Endothelial cell of umbilical vein (primary cell): ENCODE data around the gene RNF151. TPM values are rescaled to one million over a fixed set of nuclear protein-coding genes. Genes with fewer than 3 reads are reported as not detected.
A peak's percentile ranks its signal among the peaks of the same experiment; 100 is the strongest.

ENCODE experiments used
- BruUV-seq: library from RNA; stranded (reverse); fragments of 400-500 nt; replicated peaks from 2 replicates; lab custom pipeline; 2021; lab: Mats Ljungman, UMichigan
- CTCF ChIA-PET: fragments of 300-600, 350-600 bp; sonication (Branson Sonifier 250); formaldehyde crosslinking; loops from one replicate; lab custom pipeline; 2021; ENCODE audit warnings: antibody characterized with exemption, inconsistent platforms; lab: Charles Lee
- POLR2A ChIA-PET: fragments of 300-600, 350-600 bp; sonication (Branson Sonifier 250); formaldehyde crosslinking; loops from one replicate; lab custom pipeline; 2021; ENCODE audit warnings: antibody characterized with exemption, inconsistent platforms; lab: Charles Lee
- DNase-seq: peaks from one replicate; pipeline ENCODE4 v3.0.0-alpha.2; 2011; ENCODE audit warnings: low read depth, low spot score
- FAIRE-seq: peaks from 2 replicates; lab custom pipeline; 2011; peaks lifted over from hg19 to GRCh38; lab: Jason Lieb, UNC
- H2AFZ ChIP-seq: 2 replicates; pipeline ENCODE4 v1.6.0; 2012; ENCODE audit warnings: low read depth, low read length, control low read depth, inconsistent platforms
- H3K27ac ChIP-seq: 2 replicates; pipeline ENCODE4 v1.5.1; 2011; ENCODE audit warnings: low read depth, mild to moderate bottlenecking, control low read depth, low read length, moderate library complexity; ENCODE audit not compliant: insufficient read depth
- H3K27me3 ChIP-seq, 2 experiments: 2 replicates each; pipeline versions ENCODE4 v1.6.0 to v1.6.1; 2011; ENCODE audit warnings: low read length in 2 of 2, mixed read lengths in 1 of 2; ENCODE audit not compliant: control insufficient read depth in 2 of 2, insufficient read depth in 2 of 2
- H3K36me3 ChIP-seq, 2 experiments: 2 replicates in 1 of 2; 3 replicates in 1 of 2; pipeline ENCODE4 v1.5.1; 2011; ENCODE audit warnings: low read length in 2 of 2, mild to moderate bottlenecking in 1 of 2, moderate library complexity in 1 of 2; ENCODE audit not compliant: control insufficient read depth in 2 of 2, insufficient read depth in 2 of 2; ENCODE audit errors: extremely low read depth in 1 of 2
- H3K4me1 ChIP-seq: 3 replicates; pipeline ENCODE4 v1.5.1; 2011; ENCODE audit warnings: mild to moderate bottlenecking, low read length; ENCODE audit not compliant: control insufficient read depth, insufficient read depth; ENCODE audit errors: extremely low read depth
- H3K4me2 ChIP-seq: 2 replicates; pipeline ENCODE4 v1.6.1; 2011; ENCODE audit warnings: low read length, control low read depth, mixed read lengths; ENCODE audit not compliant: insufficient read depth
- H3K4me3 ChIP-seq, 3 experiments: fragments of 200-600 bp in 1 of 3; sonication (generic), shearing (Covaris generic) in 1 of 3; replicated peaks in 1 of 3; 2 replicates each; pipeline ENCODE4 v1.5.1; 2011 to 2016; ENCODE audit warnings: control low read depth in 3 of 3, low read length in 3 of 3, mild to moderate bottlenecking in 2 of 3, inconsistent platforms in 1 of 3, low read depth in 1 of 3, moderate library complexity in 1 of 3; ENCODE audit not compliant: insufficient read depth in 1 of 3
- H3K79me2 ChIP-seq: 2 replicates; pipeline ENCODE4 v1.6.0; 2012; ENCODE audit warnings: low read length, inconsistent platforms; ENCODE audit not compliant: control insufficient read depth, insufficient read depth
- H3K9ac ChIP-seq: replicated peaks from 2 replicates; pipeline ENCODE3; 2011; ENCODE audit warnings: low read length, control low read depth; ENCODE audit not compliant: insufficient read depth; ENCODE audit errors: extremely low read depth
- H3K9me1 ChIP-seq: replicated peaks from 3 replicates; pipeline ENCODE4 v1.6.0; 2011; ENCODE audit warnings: mild to moderate bottlenecking, low read length; ENCODE audit not compliant: control insufficient read depth, insufficient read depth; ENCODE audit errors: extremely low read depth
- H3K9me3 ChIP-seq: replicated peaks from 2 replicates; pipeline ENCODE4 v1.5.1; 2012; ENCODE audit warnings: low read length, inconsistent platforms; ENCODE audit not compliant: control insufficient read depth, insufficient read depth
- H4K20me1 ChIP-seq: replicated peaks from 2 replicates; pipeline ENCODE3; 2011; ENCODE audit warnings: mild to moderate bottlenecking, low read length; ENCODE audit not compliant: control insufficient read depth, insufficient read depth; ENCODE audit errors: extremely low read depth
- EZH2 ChIP-seq: IDR thresholded peaks from 2 replicates; pipeline ENCODE4 v1.6.1; 2012; ENCODE audit warnings: borderline replicate concordance, low read depth, mild to moderate bottlenecking, moderate library complexity, low read length, inconsistent platforms; ENCODE audit not compliant: severe bottlenecking
- FOS ChIP-seq: IDR thresholded peaks from 2 replicates; pipeline ENCODE4 v1.6.1; 2011; ENCODE audit warnings: mild to moderate bottlenecking, low read length, moderate library complexity, borderline replicate concordance; ENCODE audit not compliant: insufficient read depth
- GATA2 ChIP-seq: IDR thresholded peaks from 2 replicates; pipeline ENCODE4 v1.7.0; 2011; ENCODE audit warnings: low read depth, mild to moderate bottlenecking, moderate library complexity, mixed read lengths, low read length; ENCODE audit not compliant: insufficient read length, insufficient read depth
- JUN ChIP-seq: IDR thresholded peaks from 2 replicates; pipeline ENCODE4 v1.6.1; 2011; ENCODE audit warnings: borderline replicate concordance, low read depth; ENCODE audit not compliant: insufficient read length, insufficient read depth
- MYC ChIP-seq: IDR thresholded peaks from one replicate; pipeline ENCODE4 v1.6.1; 2011; ENCODE audit warnings: mild to moderate bottlenecking, low read depth, low read length
- POLR2A ChIP-seq: IDR thresholded peaks from 2 replicates; pipeline ENCODE4 v1.6.1; 2012; ENCODE audit warnings: low read depth, mild to moderate bottlenecking, control low read depth, low read length
- POLR2AphosphoS5 ChIP-seq: IDR thresholded peaks from 2 replicates; pipeline ENCODE4 v1.6.1; 2012; ENCODE audit warnings: low read depth, mild to moderate bottlenecking, control low read depth, low read length, moderate library complexity; ENCODE audit not compliant: insufficient read depth
- dilution Hi-C: fragments of 300-500 bp; cut with MboI; formaldehyde crosslinking; loops from one replicate; pipeline ENCODE4 v1.15.0; 2019; ENCODE audit warnings: low sequenced_read_pairs; ENCODE audit not compliant: extremely low pct_ligation_motif_present
- intact Hi-C: fragments of 100-400 bp; cut with micrococcal nuclease; formaldehyde crosslinking; loops from one replicate; pipeline ENCODE4 v1.10.0; 2022
- polyA plus RNA-seq, 4 experiments: library from polyadenylated mRNA; depleted of rRNA in 3 of 4; stranded (reverse) in 3 of 4; unstranded in 1 of 4; fragments of >200 nt; gene quantifications; 2 replicates each; pipeline versions ENCODE4 v1.2.1 to v1.2.3, GENCODE V29; 2011 to 2012; ENCODE audit warnings: missing spikeins in 1 of 4
- total RNA-seq: library from RNA; stranded (reverse); gene quantifications from 2 replicates; pipeline ENCODE4 v1.2.3, GENCODE V29; 2021
- TF ChIP-seq, protein P1 (sequence below), 2 donors: IDR thresholded peaks; 1 replicate in 1 of 2; 2 replicates in 1 of 2; pipeline ENCODE4 v1.5.1; 2011; ENCODE audit warnings: low read length in 2 of 2, mild to moderate bottlenecking in 2 of 2, moderate library complexity in 2 of 2, control low read depth in 1 of 2, inconsistent platforms in 1 of 2, low read depth in 1 of 2; ENCODE audit not compliant: insufficient read depth in 1 of 2; ENCODE audit errors: extremely low read depth in 1 of 2
- TF ChIP-seq, protein P2 (sequence below): IDR thresholded peaks from 2 replicates; pipeline ENCODE4 v1.6.1; 2011; ENCODE audit not compliant: insufficient read depth, insufficient read length

RNF151 gene
- total and polyA plus RNA-seq, 2 donors (not counting 3 experiments of a cell fraction or from before 2014, with no cell fraction given), result not detected

DNA sequence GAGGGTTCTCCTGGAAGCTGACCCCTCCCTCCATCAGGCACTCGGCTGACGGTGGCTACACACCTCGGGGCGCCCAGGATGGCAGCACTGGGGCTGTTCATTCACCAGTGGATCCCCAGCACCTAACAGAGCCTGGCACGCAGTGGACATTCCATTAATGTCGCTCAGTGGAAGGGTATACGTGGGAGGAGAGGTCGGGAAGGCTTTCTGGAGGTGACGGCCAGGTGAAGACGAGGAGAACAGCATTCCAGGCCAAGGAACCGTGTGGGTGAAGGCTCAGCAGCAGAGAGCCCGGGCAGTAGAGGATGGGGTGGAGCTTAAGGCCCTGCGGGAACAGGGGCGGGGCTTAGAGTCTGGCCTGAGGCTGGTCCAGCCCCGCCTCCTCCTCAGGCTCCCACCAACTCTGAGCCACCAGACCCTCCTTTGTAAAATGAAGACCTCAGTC lies 45.9 kb upstream of the RNF151 start:
- Histone ChIP-seq H3K4me2 (no peak overlapping the region), H3K9me1 (no peaks in the 10 kb centered on the region), H3K79me2 (no peaks in the 10 kb centered on the region), H3K27me3 (peaks cover 44 to 51% of the 10 kb centered on the region in 2 experiments), H3K4me3 (no peak overlapping the region), H3K27ac (no peak overlapping the region), H3K36me3 (no peaks in the 10 kb centered on the region), H3K4me1 (no peaks in the 10 kb centered on the region), H3K9ac (no peak overlapping the region), H4K20me1 (no peaks in the 10 kb centered on the region), H2AFZ (no peak overlapping the region), H3K9me3 (no peaks in the 10 kb centered on the region)
- CTCF ChIA-PET, result no interaction called here
- dilution Hi-C loops (no loop called here), intact Hi-C loops (no loop called here)
- DNase-seq, result peak; percentile 29
- TF ChIP-seq, protein P1, sequence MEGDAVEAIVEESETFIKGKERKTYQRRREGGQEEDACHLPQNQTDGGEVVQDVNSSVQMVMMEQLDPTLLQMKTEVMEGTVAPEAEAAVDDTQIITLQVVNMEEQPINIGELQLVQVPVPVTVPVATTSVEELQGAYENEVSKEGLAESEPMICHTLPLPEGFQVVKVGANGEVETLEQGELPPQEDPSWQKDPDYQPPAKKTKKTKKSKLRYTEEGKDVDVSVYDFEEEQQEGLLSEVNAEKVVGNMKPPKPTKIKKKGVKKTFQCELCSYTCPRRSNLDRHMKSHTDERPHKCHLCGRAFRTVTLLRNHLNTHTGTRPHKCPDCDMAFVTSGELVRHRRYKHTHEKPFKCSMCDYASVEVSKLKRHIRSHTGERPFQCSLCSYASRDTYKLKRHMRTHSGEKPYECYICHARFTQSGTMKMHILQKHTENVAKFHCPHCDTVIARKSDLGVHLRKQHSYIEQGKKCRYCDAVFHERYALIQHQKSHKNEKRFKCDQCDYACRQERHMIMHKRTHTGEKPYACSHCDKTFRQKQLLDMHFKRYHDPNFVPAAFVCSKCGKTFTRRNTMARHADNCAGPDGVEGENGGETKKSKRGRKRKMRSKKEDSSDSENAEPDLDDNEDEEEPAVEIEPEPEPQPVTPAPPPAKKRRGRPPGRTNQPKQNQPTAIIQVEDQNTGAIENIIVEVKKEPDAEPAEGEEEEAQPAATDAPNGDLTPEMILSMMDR (IDR thresholded peaks at IDR 0.05; ENCODE audit: extremely low read depth in 1 of 2, insufficient read depth in 1 of 2, low read depth in 1 of 2, low read length in 2 of 2), result no peak
- TF ChIP-seq EZH2 (peak; percentile 23), GATA2 (no peak)
- no TSS peak for BruUV-seq
- POLR2A ChIA-PET, result no interaction called here
- FAIRE-seq, result no peak

DNA sequence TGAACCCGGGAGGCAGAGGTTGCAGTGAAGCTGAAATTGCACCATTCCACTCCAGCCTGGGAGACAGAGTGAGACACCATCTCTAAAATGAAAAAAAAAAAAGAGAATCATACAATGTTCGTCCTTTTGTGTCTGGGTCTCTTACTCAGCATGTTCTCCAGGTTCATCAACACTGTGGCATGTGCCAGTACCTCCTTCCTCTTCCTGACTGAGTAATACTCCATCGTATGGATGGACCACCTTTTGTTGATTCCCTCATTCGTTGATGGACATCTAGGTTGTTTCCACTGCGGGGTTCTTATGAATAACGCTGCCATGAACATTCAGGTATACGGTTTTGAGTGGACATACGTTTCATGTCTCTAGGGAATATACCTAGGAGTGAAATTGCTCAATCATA lies 44.3 kb upstream of the RNF151 start:
- intact Hi-C loops (no loop called here), dilution Hi-C loops (no loop called here)
- no peak overlapping the region for H3K27ac ChIP-seq
- no peak for TF ChIP-seq GATA2
- TF ChIP-seq JUN, result no peak
- TF ChIP-seq POLR2AphosphoS5, result no peak
- no peak for TF ChIP-seq POLR2A
- no peak for TF ChIP-seq MYC
- no peak for TF ChIP-seq EZH2
- TF ChIP-seq, protein P1 (IDR thresholded peaks at IDR 0.05; ENCODE audit: extremely low read depth in 1 of 2, insufficient read depth in 1 of 2, low read depth in 1 of 2, low read length in 2 of 2), result no peak
- TF ChIP-seq, protein P2, sequence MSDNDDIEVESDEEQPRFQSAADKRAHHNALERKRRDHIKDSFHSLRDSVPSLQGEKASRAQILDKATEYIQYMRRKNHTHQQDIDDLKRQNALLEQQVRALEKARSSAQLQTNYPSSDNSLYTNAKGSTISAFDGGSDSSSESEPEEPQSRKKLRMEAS, result no peak
- no peak for TF ChIP-seq FOS
- H3K27me3 ChIP-seq, result peaks cover 33 to 44% of the 10 kb centered on the region in 2 experiments
- POLR2A ChIA-PET, result no interaction called here
- CTCF ChIA-PET, result no interaction called here
- H3K36me3 ChIP-seq, result no peaks in the 10 kb centered on the region
- H3K9me3 ChIP-seq, result no peaks in the 10 kb centered on the region
- H3K9me1 ChIP-seq, result no peaks in the 10 kb centered on the region
- no peak overlapping the region for H3K4me2 ChIP-seq
- H3K79me2 ChIP-seq, result no peaks in the 10 kb centered on the region
- no peak overlapping the region for H3K9ac ChIP-seq
- H3K4me1 ChIP-seq, result no peaks in the 10 kb centered on the region
- no peak overlapping the region for H3K4me3 ChIP-seq
- H2AFZ ChIP-seq, result no peak overlapping the region
- no TSS peak for BruUV-seq
- H4K20me1 ChIP-seq, result no peaks in the 10 kb centered on the region
- DNase-seq, result no peak
- FAIRE-seq, result no peak
